ENCODE results near the gene OR10A5.
"Not testable (repeated sequence)": the region's sequence is repeated elsewhere in the genome, so short reads cannot be mapped to it uniquely, and the experiment has no call there.

OR10A5 gene
- 0 reads per million in 2 donors for total RNA-seq

- DNase-seq: no peak
Observed at GRCh38 chr11:6845383-6845782, at the start of gene OR10A5. TSS of gene OR10A5 (plus strand) at chr11:6845683. CDS start at chr11:6845683, 0 bp downstream.

- DNase-seq: no peak
Observed at GRCh38 chr11:6799402-6799801, 46.1 kb upstream of the OR10A5 start, which contains the start of gene OR6A2. TSS of gene OR6A2 (minus strand) at chr11:6799689. CDS start at chr11:6795708, 3,981 bp downstream.

DNA sequence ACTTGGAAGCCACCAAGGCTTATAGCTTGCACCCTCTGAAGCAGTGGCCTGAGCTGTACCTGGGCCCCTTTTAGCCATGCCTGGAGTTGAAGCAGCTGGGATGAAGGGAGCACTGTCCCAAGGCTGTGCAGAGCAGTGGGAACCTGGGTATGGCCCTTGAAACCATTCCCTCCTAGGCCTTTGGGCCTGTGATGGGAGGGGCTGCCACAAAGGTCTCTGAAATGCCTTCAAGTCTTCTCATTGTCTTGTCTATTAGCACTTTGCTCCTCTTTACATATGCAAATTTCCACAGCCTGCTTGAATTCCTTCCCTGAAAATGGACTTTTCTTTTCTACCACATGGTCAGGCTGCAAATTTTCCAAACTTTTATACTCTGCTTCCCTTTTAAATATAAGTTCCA lies 44.4 kb upstream of the OR10A5 start:
- DNase-seq: not testable (repeated sequence)

DNA sequence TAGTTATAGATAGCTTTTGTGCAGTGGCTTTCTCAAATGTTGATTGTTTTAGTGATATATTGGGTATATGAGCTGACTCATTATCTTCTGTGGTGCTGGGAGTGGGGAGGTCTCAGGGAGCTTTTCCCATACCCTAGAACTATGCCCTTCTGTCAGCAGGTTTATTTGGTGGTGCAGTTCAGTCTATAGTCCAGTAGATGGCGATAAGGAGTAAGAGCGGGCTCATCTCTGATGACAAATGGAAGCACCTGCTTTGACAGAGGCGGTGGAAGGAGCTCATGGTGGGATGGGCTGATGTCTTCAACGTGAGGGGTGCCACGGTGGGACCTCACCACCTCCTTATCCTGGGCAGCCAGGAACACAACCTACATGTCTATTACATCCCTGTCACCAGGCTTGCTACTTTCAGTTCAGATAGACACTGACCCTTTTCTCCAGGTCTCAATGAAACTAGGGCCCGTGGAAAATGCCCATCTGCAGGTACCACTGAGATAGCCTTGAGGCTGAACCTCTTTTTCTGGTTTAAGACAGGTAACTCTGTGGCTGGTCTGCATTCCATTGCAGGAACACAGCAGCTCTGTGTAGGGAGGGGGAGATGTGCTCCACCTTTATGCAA lies 33.0 kb upstream of the OR10A5 start:
- DNase-seq: no peak

DNA sequence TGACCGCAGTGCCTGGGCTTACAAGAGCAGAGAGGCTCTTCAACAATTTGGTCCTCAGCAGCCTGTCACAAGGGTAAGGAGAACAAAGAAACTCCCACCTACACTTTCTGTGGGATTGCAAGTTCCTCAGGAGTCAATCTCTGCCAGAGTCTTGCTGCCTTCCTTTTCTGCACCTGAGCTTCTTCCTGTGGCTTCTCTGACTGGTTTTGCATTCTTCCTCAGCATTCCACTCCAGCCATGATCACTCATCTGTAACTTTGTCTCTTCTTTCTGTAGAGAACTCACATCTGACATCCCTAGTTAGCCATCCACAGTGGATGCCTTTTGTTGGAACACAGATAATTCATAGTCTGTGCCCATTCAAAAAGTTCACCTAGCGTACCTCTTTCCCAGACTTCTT lies 31.8 kb upstream of the OR10A5 start:
- no peak for DNase-seq

DNA sequence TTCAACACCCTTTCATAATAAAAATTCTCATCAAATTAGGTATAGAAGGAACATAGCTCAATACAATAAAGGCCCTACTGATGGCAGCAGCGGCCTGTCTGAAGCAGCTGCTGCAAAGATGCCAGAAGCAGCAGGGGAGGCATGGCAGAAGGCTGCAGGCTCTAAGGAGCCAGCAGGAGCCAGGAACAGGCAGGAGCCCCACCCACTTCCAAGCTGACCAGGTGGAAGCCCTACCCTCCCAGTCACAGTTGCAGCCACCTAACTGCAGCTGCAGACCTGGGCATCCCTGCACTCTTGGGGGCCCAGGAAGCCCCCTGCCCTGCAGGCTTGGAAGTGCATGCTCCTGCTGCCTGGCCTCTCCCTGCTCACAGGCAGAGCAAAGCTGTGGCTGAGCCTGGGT lies 27.8 kb upstream of the OR10A5 start:
- DNase-seq: no peak

DNA sequence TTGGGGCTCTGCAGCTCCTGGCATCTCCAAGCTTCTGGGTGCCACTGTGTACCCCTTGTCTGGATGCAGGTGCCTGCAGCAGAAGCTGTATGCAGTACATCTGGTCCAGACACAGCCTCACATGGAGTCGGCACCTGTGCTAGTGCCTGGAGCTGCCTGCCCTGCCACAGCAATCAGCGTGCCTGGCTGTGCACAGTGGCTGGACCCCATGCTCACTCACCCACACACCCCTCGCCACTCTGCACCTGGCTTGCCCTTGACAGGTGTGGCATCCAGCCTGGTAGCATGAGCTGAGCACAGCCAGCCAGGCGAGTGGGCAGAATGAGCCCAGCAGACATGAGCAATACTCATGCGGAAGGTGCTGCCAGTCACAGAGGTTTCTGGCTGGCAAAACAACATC lies 26.5 kb upstream of the OR10A5 start:
- no peak for DNase-seq

DNA sequence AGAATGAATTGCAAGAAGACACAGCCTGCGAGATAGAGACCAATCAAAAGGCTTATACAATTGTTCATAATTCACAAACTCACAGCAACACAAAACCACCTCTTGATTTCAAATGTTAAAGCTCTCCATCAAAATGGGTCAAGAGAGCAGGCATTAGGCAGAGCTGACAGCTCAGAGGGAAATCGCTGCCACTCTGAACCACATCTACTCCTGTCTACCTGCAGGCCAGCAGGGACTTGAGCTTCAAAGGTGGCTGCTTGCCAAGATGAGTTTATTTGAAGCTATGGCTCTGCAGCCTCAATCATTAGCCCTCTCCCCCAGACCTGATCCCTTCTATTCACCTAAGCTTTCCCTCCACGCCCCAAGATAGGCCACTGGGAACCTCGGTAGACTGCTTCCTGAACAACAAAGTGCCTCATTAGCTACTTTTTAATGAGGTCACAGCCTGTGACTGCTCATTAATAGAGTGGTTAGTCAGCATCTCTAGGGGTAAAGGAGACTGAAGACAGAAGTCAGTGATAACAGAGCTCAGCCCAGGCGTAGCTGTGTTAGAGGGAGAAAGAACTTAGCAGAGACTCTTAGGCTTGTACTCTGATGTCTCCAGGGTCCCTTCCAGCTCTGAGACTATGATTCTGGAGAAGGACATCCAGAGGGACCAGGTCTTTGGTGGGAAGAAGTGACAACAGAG lies 21.2 kb upstream of the OR10A5 start:
- no peak for DNase-seq

DNA sequence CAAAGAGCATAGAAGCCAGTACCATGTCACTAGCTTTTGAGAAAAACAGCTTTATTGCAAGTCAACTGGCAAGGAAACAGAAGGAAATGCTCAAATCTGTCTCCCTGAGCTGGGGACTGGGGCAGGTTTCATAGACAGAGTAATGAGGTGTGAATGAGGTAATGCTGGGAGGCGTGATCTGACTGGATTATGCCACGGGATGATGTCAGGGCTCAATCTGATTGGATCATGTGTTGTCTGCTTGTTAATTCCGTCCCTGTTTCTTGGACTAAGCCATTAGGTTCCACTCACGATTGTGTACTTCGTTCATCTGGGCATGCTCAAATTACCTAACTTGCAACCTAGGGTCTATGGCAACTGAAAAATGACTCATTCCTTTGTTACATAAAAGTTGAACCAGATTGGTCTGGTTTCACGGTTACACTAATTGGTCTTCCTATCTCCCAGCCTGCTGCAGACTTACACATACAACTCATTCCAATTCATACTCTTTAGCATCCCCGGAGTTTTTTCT lies 20.2 kb upstream of the OR10A5 start:
- DNase-seq: no peak

DNA sequence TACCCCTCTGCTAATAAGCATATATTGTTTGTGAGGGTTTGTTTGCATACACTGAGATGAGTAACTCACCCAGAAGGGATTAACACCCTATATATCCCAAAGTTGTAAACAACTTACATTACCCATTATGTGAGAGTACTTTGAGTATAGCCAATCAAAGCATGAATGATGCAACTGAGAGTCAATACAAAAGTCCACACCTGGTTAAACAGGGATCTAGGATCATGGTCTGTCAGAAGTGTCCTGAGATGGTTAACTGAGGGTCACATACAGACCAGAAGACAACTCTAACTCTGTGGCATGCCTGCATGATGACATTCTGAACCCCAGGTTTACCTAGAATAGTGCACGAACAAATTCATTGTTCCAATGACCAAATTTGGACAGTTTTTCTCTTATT lies 17.4 kb upstream of the OR10A5 start:
- DNase-seq: no peak

DNA sequence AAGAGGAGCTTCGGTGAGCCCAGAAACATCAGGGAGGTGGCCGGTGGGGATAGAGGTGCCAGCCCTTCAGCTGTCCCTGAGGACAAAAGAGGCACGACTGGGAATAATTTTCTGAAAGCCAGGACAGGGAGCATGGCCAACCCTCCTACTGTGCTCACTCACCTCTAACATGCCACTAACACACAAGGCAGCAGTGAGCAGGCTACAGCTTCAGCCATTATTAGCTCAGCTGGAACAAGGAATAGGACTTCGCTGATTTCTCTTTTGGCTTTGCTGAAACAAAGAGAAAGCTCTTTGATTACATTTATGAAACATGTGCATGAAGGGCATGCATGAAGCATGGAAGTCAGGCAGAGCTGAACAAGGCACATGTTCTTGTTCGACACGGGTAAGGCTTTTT lies 12.1 kb upstream of the OR10A5 start:
- DNase-seq: no peak

DNA sequence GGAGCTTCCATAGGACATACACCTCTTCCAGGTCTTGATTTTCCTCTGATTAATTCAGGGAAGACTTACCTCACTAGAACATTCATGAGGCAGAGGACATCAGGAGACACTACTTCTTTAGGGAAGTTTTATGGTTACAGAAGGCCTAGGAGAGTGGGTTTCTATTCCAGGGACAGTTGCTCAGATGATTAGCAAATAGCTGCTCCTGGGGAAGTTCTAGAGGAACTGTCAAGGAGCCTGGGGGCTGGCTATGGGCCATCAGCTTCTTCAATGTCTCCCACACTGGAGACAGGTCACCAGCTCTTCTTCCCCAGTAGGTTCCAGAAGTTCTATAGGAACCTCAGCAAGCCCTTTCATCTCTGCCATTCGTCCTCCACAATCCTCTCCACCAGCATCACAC lies 11.5 kb upstream of the OR10A5 start:
- no peak for DNase-seq

DNA sequence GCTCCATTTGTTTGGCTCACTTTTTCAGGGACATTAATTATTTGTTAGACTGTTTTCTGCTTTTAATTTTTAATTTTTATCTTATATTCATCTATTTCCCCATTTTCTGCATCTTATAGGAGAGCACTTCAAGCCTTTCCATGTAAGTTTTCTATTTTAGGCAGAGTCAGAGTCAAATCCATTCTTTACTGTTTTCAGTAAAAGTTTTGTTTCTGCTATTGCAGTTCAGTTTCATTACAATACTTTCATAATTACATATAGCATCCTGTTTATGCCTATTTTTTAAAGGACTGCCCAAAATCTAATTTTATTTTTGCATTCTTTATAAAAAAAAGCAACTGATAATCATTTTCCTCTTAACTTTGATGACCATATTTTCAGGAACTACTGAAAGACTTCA lies 3.8 kb upstream of the OR10A5 start:
- DNase-seq: no peak

DNA sequence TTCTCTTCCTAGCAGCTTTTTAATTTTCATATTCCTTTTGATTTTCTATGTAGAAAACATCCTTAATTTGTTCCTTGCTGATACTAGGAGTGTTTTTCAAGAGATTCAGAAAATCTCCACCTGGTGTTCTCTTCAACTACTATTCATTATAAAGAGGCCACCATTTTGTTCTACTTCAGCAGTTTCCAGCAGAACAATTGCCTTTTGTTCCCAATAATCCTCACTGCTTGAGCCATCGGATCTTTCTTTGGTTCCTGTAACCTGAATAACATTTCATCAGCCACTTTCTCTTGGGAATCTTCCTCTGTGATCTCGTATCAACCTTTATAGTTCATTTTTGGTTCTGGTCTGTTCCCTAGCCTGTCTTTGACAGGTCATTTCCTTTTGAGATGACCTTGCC lies 1.8 kb upstream of the OR10A5 start:
- DNase-seq: no peak

- DNase-seq: no peak
Observed at GRCh38 chr11:6844356-6844755, 1.1 kb upstream of the OR10A5 start.

GRCh38 chr11:6850526-6850925 lies 5.0 kb downstream of the OR10A5 start:
- DNase-seq: no peak

DNA sequence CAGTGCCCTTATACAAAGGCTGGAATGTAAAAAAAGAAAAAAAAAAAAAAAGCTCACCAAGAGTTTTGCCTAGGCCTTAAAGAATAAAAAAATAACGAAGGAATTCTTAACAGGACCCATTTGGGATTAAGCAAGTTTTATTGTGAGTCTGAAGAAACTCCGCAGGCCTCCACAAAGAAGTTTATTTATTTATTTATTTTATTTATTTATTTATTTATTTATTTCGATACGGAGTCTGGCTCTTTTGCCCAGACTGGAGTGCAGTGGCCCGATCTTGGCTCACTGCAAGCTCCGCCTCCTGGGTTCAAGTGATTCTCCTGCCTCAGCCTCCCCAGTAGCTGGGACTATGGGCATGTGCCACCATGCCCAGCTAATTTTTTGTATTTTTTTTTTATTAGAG lies 9.3 kb downstream of the OR10A5 start:
- DNase-seq: not testable (repeated sequence)

DNA sequence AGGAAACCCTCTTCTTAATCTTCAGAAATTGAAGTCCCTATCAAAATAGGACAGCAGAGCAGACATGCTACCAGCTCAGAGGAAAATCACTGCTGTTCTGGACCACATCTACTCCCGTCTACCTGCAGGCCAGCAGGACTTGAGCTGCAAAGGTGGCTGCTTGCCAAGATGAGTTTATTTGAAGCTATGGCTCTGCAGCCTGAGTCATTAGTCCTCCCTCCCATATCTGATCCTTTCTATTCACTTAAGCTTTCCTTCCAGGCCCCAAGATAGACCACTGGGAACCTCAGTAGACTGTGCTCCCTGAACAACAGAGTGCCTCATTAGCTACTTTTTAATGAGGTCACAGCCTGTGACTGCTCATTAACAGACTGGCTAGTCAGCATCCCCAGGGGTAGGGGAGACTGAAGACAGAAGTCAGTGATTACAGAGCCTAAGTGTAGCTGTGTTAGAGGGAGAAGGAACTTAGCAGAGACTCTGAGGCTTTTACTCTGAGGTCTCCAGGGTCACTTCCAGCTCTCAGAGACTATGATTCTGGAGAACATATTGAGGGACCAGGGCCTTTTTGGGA lies 10.6 kb downstream of the OR10A5 start:
- DNase-seq: no peak

- DNase-seq: no peak
Observed at GRCh38 chr11:6856871-6857270, 11.4 kb downstream of the OR10A5 start.

DNA sequence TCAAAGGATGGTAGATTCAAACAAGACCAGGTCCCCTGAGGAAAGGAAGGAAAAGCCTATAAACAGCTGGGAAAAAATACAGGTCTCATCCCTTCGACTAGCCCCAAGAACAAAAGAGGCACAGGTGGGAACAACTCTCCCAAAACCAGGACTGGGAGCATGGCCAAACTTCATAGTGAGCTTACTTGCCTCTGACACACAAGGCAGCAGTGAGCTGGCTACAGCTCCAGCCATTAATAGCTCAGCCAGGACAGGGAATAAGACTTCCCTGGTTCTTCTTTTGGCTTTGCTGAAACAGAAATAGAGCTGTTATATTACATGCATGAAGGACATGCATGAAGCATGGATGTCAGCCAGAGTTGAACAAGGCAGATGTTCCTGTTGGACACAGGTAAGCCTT lies 17.5 kb downstream of the OR10A5 start, which contains the start of gene OR10A2:
Gene OR10A2, plus strand, starts transcription at position 97 of the 400 bp plus-strand sequence. CDS start 6,698 bp downstream, outside the sequence.
- DNase-seq: no peak

DNA sequence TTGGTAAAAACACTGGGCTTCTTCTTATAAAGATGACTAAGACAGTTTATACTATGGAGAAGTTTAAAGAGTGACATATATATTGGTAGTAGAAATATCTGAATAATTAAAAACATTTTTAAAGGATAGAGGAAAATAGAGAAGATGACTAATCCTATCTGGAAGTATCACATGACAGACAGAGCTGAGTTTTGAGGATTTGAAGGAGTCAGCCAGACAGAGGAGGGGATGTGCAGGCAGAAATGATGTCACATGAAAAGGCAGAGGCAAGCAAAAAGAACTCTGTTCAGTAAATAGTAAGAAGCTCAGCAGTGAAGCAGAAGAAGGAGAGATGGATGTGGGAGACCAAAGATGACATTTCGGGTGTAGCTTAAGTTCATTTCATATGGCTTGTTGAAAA lies 19.0 kb downstream of the OR10A5 start:
- no peak for DNase-seq

DNA sequence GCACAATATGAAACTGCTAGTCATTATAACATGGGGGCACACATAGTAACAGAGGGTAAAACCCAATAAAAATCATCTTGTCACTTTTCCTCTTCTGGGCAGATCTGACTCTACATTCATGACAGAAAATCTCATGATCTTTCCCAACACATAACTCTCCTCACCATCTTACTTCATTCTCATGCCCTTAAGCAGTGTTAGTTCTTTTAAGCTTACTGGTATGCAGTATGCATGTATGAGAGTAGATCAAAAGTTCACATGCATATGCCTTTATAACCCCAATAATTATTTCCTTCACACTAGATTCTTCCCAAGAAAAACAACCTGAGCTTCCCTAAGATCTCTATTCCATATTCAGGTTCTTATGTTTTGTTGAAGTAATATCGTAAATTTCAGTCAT lies 25.8 kb downstream of the OR10A5 start:
- DNase-seq: no peak

- DNase-seq: no peak
Observed at GRCh38 chr11:6875761-6876160, 30.3 kb downstream of the OR10A5 start.

DNA sequence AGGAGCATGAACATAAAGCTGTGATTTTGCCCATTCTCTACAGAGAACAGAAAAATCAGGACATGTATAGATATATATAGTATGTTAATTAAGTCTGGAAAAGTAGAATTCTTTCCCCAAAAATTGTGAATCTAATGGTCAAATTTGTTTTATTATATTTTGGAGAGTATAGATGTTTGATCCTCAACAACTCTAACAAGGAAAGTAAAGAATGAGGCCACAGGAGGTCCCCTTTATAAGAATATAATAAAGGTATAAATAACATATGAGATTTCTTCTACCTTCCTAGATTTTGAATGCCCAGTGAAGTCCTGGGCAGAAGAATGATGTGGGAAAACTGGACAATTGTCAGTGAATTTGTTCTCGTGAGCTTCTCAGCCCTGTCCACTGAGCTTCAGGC lies 30.8 kb downstream of the OR10A5 start, which contains the start of gene OR10A4:
Gene OR10A4, plus strand, starts transcription at position 301 of the 400 bp plus-strand sequence. Its CDS starts 23 bp downstream, at position 324.
- DNase-seq: no peak
